ENCODE results near the gene TPRN.
A peak's percentile ranks its signal among the peaks of the same experiment; 100 is the strongest.

The TPRN gene

DNA sequence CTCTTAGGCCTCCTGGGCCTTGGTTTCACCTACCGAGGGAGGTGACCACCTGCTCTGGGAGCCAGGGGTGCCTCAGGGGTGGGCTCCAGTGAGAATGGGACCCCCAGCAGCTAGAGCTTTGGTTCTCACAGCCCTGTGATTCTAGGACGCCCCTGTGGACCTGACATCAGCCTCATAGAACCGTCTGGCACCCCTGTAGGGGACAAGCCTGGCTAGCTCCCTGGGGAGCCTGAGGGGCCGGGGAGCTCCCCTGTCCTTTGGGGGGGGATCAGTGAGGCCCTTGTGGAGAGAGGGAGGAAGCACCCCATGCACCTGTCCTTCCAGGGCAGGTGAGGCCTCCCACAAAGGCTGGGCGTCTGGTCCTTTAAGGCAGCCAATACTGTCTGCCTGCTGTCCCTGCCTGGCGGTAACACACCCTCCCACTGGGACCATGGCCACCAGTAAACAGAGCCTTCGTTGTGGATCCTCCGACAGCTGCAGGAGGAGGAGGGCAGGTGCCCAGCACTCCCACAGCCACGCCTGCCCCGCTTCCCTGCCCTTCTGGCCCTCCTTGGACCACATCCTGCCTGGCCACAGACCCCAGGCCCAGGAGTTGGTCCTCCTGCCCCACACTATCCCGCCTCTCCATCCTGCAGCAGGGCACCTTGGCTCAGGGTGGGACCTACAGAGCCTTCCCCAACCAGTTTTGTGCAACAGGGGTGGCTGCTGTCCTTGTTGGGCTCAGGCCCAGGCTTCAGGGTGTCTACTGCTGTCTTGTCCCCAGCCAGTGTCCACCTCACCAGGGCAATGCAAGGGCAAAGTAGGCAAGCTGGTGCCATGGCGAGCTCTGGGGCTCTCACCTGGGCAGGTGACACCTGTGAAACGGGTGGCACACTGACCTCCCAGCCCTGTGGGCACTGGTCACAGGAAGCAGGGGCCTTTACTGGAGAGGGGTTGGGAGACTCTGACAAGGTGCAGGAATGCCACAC is 37.5 kb upstream of the TPRN start:
- no peak overlapping the region for H3K4me3 ChIP-seq (ENCODE audit: low read depth, low read length)
- in situ Hi-C loops (cut with HindIII; ENCODE audit: low sequenced_read_pairs): no loop called here
- TF ChIP-seq, protein P1, sequence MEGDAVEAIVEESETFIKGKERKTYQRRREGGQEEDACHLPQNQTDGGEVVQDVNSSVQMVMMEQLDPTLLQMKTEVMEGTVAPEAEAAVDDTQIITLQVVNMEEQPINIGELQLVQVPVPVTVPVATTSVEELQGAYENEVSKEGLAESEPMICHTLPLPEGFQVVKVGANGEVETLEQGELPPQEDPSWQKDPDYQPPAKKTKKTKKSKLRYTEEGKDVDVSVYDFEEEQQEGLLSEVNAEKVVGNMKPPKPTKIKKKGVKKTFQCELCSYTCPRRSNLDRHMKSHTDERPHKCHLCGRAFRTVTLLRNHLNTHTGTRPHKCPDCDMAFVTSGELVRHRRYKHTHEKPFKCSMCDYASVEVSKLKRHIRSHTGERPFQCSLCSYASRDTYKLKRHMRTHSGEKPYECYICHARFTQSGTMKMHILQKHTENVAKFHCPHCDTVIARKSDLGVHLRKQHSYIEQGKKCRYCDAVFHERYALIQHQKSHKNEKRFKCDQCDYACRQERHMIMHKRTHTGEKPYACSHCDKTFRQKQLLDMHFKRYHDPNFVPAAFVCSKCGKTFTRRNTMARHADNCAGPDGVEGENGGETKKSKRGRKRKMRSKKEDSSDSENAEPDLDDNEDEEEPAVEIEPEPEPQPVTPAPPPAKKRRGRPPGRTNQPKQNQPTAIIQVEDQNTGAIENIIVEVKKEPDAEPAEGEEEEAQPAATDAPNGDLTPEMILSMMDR (IDR thresholded peaks at IDR 0.05; ENCODE audit: low read depth, low read length, missing control alignments): no peak
- DNase-seq (ENCODE audit: low read depth): no peak

DNA sequence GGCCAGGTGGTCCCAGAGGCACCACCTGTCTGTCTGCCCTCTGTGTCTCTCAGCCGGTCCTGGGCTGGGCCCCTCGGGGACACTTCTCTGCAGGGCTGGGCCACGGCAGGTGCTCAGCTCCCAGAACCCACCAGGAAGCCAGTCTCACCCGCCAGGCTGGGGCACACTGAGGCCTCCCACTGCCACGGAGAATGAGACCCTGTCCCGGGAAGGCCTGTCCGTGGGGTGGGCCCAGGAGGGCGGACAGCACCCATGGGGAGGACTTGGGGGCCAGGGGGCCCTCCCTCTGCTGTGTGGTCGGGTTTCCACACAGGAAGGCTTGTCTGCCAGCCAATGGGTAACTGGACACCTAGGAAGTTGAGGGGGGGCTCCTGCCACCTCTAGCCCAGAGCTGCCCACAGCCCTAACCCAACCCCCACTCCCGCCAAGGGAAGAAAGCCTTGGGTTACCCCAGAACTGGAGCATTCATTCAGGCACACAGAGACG is 36.4 kb upstream of the TPRN start:
- H3K4me3 ChIP-seq (ENCODE audit: low read depth, low read length): no peak overlapping the region
- in situ Hi-C loops (cut with HindIII; ENCODE audit: low sequenced_read_pairs): no loop called here
- no peak for DNase-seq (ENCODE audit: low read depth)
- TF ChIP-seq, protein P1 (IDR thresholded peaks at IDR 0.05; ENCODE audit: low read depth, low read length, missing control alignments): no peak

DNA sequence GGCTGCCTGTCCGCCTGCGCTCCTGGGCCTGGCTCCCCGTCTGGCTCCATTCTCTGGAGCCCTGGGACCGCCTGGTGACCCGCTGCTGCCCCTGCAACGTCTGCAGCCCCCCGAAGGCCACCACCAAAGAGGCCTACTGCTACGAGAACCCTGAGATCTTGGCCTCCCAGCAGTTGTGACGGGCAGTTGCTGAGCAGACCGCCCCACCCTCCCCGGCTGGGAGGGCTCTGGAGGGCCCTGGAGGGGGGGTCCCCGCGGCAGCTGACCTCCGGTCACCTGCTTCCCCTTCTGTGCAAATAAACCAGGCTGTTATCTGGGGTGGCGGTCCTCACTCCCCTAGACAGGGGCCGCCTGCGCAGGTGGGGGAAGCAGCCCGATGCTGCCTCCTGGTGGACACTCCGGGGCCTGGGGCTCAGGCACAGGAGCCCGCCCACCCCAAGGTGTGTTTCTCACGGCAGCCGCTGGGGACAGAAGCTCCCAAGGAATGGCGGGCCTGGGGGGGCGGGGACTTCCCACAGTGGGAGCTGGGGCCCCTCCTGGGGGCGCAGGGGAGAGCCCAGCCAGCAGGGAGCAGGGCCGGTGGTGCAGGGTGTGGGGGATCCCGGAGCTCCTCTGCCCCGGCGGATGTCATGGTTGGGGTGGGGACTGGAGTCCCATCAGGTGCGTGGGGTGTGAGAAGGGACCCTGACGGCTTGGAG is 35.8 kb upstream of the TPRN start:
- H3K4me3 ChIP-seq (ENCODE audit: low read depth, low read length): no peak overlapping the region
- TF ChIP-seq, protein P1 (IDR thresholded peaks at IDR 0.05; ENCODE audit: low read depth, low read length, missing control alignments): peak; percentile 98
- in situ Hi-C loops (cut with HindIII; ENCODE audit: low sequenced_read_pairs): no loop called here

DNA sequence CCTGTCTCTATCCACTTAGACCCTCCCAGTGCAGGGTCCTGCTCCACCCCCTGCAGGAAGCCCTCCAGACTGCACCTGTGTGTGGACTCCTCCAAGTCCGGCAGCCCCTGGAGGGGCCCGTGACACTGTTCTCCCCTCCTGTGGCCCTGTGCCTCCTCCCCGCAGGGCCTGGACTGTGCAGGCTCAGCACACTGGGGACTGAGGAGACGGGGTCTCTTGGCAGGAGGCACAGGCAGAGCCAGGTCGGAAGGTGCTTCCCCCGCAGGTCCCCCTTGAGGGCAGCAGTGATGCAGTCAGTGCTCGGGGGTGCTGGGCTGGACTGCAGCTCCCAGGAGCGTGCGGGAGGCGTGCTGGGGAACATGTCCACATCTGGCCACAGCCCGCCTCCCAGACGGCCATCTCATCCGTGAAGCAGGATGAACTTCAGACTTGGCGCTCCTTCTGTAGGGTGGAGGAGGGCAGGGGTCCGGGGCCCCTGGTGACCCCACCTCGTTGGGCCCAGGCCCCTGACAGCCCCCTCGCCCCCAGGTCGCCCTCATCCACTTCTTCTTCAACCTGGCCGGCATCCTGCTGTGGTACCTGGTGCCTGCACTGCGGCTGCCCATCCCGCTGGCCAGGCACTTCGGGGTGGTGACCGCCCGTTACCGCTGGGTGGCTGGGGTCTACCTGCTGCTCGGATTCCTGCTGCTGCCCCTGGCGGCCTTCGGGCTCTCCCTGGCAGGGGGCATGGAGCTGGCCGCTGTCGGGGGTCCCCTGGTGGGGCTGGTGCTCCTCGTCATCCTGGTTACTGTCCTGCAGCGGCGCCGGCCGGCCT is 35.1 kb upstream of the TPRN start:
- no peak for DNase-seq (ENCODE audit: low read depth)
- H3K4me3 ChIP-seq (ENCODE audit: low read depth, low read length): no peak overlapping the region
- in situ Hi-C loops (cut with HindIII; ENCODE audit: low sequenced_read_pairs): no loop called here
- TF ChIP-seq, protein P1 (IDR thresholded peaks at IDR 0.05; ENCODE audit: low read depth, low read length, missing control alignments): no peak

More for the DNA sequence above, 35.8 kb upstream of the TPRN start:
- DNase-seq (ENCODE audit: low read depth): peak; percentile 50

DNA sequence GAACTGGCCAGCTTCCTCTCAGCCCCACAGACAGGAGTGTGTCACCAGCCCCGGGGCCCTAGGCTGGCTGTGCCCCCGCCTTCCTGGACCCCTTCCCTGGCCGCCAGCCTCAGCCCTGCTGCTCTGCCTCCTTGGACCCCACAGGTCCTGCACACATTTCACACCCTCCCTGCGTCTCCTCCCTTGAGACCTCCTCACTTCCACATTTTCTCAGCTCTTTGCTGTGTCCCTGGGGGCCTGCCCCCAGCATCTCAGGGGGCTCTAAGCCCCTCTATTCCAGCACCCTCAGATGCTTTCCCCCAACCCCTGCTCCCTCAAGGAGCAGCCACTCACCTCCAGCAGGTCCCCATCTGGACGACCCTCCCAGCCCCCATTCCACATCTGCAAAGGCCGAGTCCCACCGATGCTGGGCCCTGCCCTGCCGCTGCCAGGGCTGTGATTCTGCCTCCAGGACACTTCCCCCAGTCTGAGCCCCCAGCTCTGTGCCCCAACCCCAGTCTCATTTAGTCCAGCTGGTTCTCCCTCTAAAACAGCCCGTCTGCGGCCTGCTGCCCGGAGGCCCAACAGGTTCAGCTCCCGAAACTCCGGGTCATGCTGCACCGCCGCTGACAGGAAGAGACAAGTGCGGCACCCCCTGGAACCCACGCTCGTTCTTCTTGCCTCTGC is 34.4 kb upstream of the TPRN start:
- in situ Hi-C loops (cut with HindIII; ENCODE audit: low sequenced_read_pairs): no loop called here
- no peak overlapping the region for H3K4me3 ChIP-seq (ENCODE audit: low read depth, low read length)

More for the DNA sequence above, 34.4 kb upstream of the TPRN start:
- DNase-seq (ENCODE audit: low read depth): no peak
- TF ChIP-seq, protein P1 (IDR thresholded peaks at IDR 0.05; ENCODE audit: low read depth, low read length, missing control alignments): no peak

Data from astrocyte of the cerebellum (primary cell).